Transverse colon (tissue), 4 donors: ENCODE measurements around the gene SCLT1. TPM values are rescaled to one million over a fixed set of nuclear protein-coding genes. Genes with fewer than 3 reads are reported as not detected.
"Not testable (repeated sequence)": the region's sequence is repeated elsewhere in the genome, so short reads cannot be mapped to it uniquely, and the experiment has no call there.

Experiments used
- DNase-seq: peaks from one replicate; pipeline ENCODE4 v3.0.0-alpha.2; 2019
- H3K27ac ChIP-seq, 4 donors: fragments of 200-600 bp; sonication (generic); 2 replicates each; pipeline ENCODE4 v1.5.1; 2016 to 2018; ENCODE audit warnings: inconsistent platforms in 4 of 4
- H3K27me3 ChIP-seq: fragments of 200-600 bp; sonication (generic); 2 replicates; pipeline ENCODE4 v1.5.1; 2017; ENCODE audit warnings: inconsistent platforms
- H3K36me3 ChIP-seq, 4 donors: fragments of 200-600 bp; sonication (generic); 2 replicates each; pipeline ENCODE4 v1.5.1; 2017 to 2019; ENCODE audit warnings: inconsistent platforms in 4 of 4
- H3K4me1 ChIP-seq, 4 donors: fragments of 200-600 bp; sonication (generic); 2 replicates each; pipeline ENCODE4 v1.5.1; 2017 to 2020; ENCODE audit warnings: inconsistent platforms in 4 of 4
- H3K4me3 ChIP-seq, 4 donors: fragments of 200-600 bp; sonication (generic); 1 replicate in 1 of 4; 2 replicates in 3 of 4; pipeline versions ENCODE4 v1.5.1 to v1.6.1; 2017 to 2019; ENCODE audit warnings: inconsistent platforms in 4 of 4
- H3K9me3 ChIP-seq, 2 donors: fragments of 200-600 bp; sonication (generic); 2 replicates each; pipeline ENCODE4 v1.5.1; 2017 to 2019; ENCODE audit warnings: inconsistent platforms in 2 of 2
- CTCF ChIP-seq, 5 experiments: fragments of 200-600 bp in 3 of 5; fragments of 450-650 bp in 2 of 5; sonication (generic) in 3 of 5; IDR thresholded peaks; 1 replicate in 2 of 5; 2 replicates in 3 of 5; pipeline ENCODE4 v1.5.1; 2016 to 2017; ENCODE audit warnings: antibody characterized with exemption in 5 of 5, inconsistent platforms in 3 of 5, mild to moderate bottlenecking in 2 of 5, moderate library complexity in 1 of 5
- EP300 ChIP-seq: sonication (generic); formaldehyde crosslinking; IDR thresholded peaks from one replicate; pipeline ENCODE4 v1.6.1; 2017; ENCODE audit warnings: antibody characterized with exemption, low read depth
- POLR2A ChIP-seq: fragments of 450-650 bp; IDR thresholded peaks from one replicate; pipeline ENCODE4 v1.6.1; 2016; ENCODE audit warnings: antibody characterized with exemption, mild to moderate bottlenecking, moderate library complexity
- POLR2AphosphoS5 ChIP-seq, 3 donors: sonication (generic); formaldehyde crosslinking; IDR thresholded peaks; one replicate each; pipeline ENCODE4 v1.6.1; 2016; ENCODE audit warnings: antibody characterized with exemption in 3 of 3
- WGBS, 2 donors: methylation state at CpG; one replicate each; pipeline ENCODE4 v1.1.5; 2018; ENCODE audit warnings: low coverage in 1 of 2; 5-methylcytosine and 5-hydroxymethylcytosine counted together
- in situ Hi-C, 4 donors: fragments of 200-750 bp; cut with MboI; loops; one replicate each; pipeline versions ENCODE4 v1.15.0 to v1.15.1; 2017; ENCODE audit warnings: low sequenced_read_pairs in 3 of 4, low pct_ligation_motif_present in 1 of 4, low pct_unique_long_range_greater_than_20kb in 1 of 4
- intact Hi-C: fragments of 100-400 bp; cut with DNase I; formaldehyde crosslinking; loops from one replicate; pipeline ENCODE4 v1.15.1; 2023; ENCODE audit warnings: low total_unique reads
- total RNA-seq, 4 donors: library from RNA; depleted of rRNA; stranded (reverse); fragments of >200 nt; gene quantifications; one replicate each; pipeline ENCODE4 v1.1.0, GENCODE V29; 2016

Gene SCLT1
- total RNA-seq, 4 donors from 2014 or later: 10.1 to 29.9 (median 14.3) TPM

GRCh38 chr4:129131343-129131742, 38.0 kb upstream of the SCLT1 start:
- no peak overlapping the region for H3K27ac ChIP-seq
- no peaks in the 10 kb centered on the region for H3K4me1 ChIP-seq
- in situ Hi-C loops: no loop called here
- no peaks in the 10 kb centered on the region for H3K27me3 ChIP-seq
- H3K9me3 ChIP-seq: peaks cover 0 to 3% of the 10 kb centered on the region in 2 donors
- no peak overlapping the region for H3K4me3 ChIP-seq
- TF ChIP-seq POLR2AphosphoS5 (IDR thresholded peaks at IDR 0.05): no peak
- TF ChIP-seq CTCF (IDR thresholded peaks at IDR 0.05): no peak
- no peak for TF ChIP-seq EP300
- no peak for TF ChIP-seq POLR2A
- no peak for DNase-seq
- intact Hi-C loops: loop anchor here (5.0 kb wide), 1 partner anchor 931 kb away; no protein-coding TSS in a partner anchor
- WGBS, 2 donors: 79% methylated on average over 2 of the region's 2 CpGs; no CpG with 5 or more reads in 1 of the 2 donors
- H3K36me3 ChIP-seq: no peaks in the 10 kb centered on the region

GRCh38 chr4:129129143-129129542, 35.8 kb upstream of the SCLT1 start:
- DNase-seq: no peak
- no peaks in the 10 kb centered on the region for H3K4me1 ChIP-seq
- H3K4me3 ChIP-seq: no peak overlapping the region
- peaks cover 0 to 3% of the 10 kb centered on the region in 2 donors for H3K9me3 ChIP-seq
- in situ Hi-C loops (no loop called here), intact Hi-C loops (no loop called here)
- H3K36me3 ChIP-seq: no peaks in the 10 kb centered on the region
- TF ChIP-seq POLR2A: no peak
- TF ChIP-seq CTCF (IDR thresholded peaks at IDR 0.05): no peak
- no peak for TF ChIP-seq EP300
- no peak for TF ChIP-seq POLR2AphosphoS5 (IDR thresholded peaks at IDR 0.05)
- no peaks in the 10 kb centered on the region for H3K27me3 ChIP-seq
- H3K27ac ChIP-seq: no peak overlapping the region
- 90% methylated on average over 2 of the region's 2 CpGs; no CpG with 5 or more reads in 1 of the 2 donors for WGBS, 2 donors

GRCh38 chr4:129126614-129127013, 33.3 kb upstream of the SCLT1 start:
- 80 to 95% methylated on average over 1 to 5 of the region's 5 CpGs for WGBS, 2 donors
- H3K9me3 ChIP-seq, intact Hi-C loops, H3K4me3 ChIP-seq, H3K27ac ChIP-seq, in situ Hi-C loops, DNase-seq, H3K27me3 ChIP-seq, H3K4me1 ChIP-seq, H3K36me3 ChIP-seq: not testable (repeated sequence)

GRCh38 chr4:129117705-129118104, 24.4 kb upstream of the SCLT1 start:
- H3K36me3 ChIP-seq: no peaks in the 10 kb centered on the region
- no peaks in the 10 kb centered on the region for H3K27me3 ChIP-seq
- intact Hi-C loops (no loop called here), in situ Hi-C loops (no loop called here)
- 100% methylated on average over 4 of the region's 5 CpGs; no CpG with 5 or more reads in 1 of the 2 donors for WGBS, 2 donors
- TF ChIP-seq EP300: no peak
- TF ChIP-seq POLR2A: no peak
- no peak for TF ChIP-seq POLR2AphosphoS5 (IDR thresholded peaks at IDR 0.05)
- TF ChIP-seq CTCF (IDR thresholded peaks at IDR 0.05): no peak
- no peak overlapping the region for H3K4me3 ChIP-seq
- no peaks in the 10 kb centered on the region for H3K4me1 ChIP-seq
- H3K9me3 ChIP-seq: no peaks in the 10 kb centered on the region
- no peak overlapping the region for H3K27ac ChIP-seq
- DNase-seq: no peak

- in situ Hi-C loops (no loop called here), intact Hi-C loops (no loop called here)
- Histone ChIP-seq H3K27me3 (no peaks in the 10 kb centered on the region), H3K27ac (no peak overlapping the region), H3K4me1 (no peaks in the 10 kb centered on the region), H3K9me3 (no peaks in the 10 kb centered on the region), H3K36me3 (peaks cover 0 to 4% (median 0%) of the 10 kb centered on the region in 4 donors), H3K4me3 (no peak overlapping the region)
- 93% methylated on average over 1 of the region's 1 CpG; no CpG with 5 or more reads in 1 of the 2 donors for whole genome bisulfite sequencing, 2 donors
- TF ChIP-seq POLR2AphosphoS5 (IDR thresholded peaks at IDR 0.05): no peak
- TF ChIP-seq CTCF (IDR thresholded peaks at IDR 0.05): no peak
- no peak for TF ChIP-seq EP300
- no peak for TF ChIP-seq POLR2A
- DNase-seq: no peak
These were observed 20.6 kb upstream of the SCLT1 start for GRCh38 chr4:129113919-129114318.
